Measurements from ENCODE around the gene TNN. TPM values are rescaled to one million over a fixed set of nuclear protein-coding genes. Genes with fewer than 3 reads are reported as not detected.

Gene TNN
- total RNA-seq, 5 donors from 2014 or later (not counting 1 experiment from before 2014, with no cell fraction given): not detected

DNA sequence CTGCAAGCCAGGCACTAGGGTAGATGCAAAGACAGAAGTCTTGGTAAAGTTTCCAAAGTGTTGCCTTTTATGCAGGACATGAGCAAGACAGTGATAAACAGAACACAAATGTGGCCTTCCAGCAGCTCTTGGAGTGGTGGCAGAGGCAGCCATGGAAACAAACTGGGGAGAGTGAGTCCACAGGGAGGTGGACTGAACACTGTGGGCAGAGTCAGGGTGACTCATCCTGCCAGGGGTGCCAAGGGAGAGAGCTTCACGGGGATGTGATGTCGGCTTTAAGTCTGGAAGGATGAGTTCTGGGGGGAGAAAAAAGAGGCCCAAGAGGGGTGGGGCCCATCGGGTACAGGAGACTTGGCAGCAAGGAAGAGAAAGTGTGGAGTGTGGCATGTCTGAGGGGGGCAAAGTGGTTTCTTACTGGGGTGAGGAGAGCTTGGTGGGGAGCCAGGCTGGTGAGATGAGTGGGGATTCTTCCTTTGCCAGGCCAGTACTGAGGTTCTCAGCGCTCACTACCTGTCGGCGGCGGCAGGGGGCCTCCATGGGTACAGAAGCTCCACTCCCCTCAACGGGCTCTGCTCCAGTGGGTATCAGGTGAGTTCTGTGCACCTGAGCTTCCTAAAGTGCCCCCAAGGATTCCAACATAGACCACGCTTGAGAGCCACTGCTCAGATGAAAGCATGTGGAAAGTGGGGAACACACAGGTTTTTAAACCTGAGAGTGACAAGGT is 83.1 kb downstream of the TNN start:
- WGBS (ENCODE audit: insufficient coverage): 81% methylated on average over 5 of the region's 9 CpGs
- peaks cover 2 to 39% of the 10 kb centered on the region in 2 experiments for H3K27me3 ChIP-seq (replicated peaks in 1 of 2; ENCODE audit: control insufficient read depth in 2 of 2, extremely low read depth in 1 of 2, insufficient read depth in 2 of 2, low read length in 1 of 2)
- ATAC-seq (replicated peaks in 1 of 4) (no peak), DNase-seq (no peak)
- peaks cover 4 to 10% of the 10 kb centered on the region in 2 experiments for H3K4me1 ChIP-seq (ENCODE audit: control insufficient read depth in 1 of 2, extremely low read depth in 1 of 2, insufficient read depth in 2 of 2, low read length in 2 of 2)
- H3K4me3 Mint-ChIP-seq: no peak overlapping the region
- H3K27me3 Mint-ChIP-seq: peaks cover 28 to 39% of the 10 kb centered on the region in 2 donors
- POLR2A ChIA-PET: interaction anchor here in 1 of 2 donors (0.6 kb wide), 1 partner anchor 12 kb away, joined by 3 read pairs; no protein-coding TSS in a partner anchor
- no peaks in the 10 kb centered on the region for H3K36me3 ChIP-seq (ENCODE audit: control insufficient read depth in 2 of 2, extremely low read depth in 1 of 2, insufficient read depth in 1 of 2, low read length in 1 of 2)
- H3K36me3 Mint-ChIP-seq: no peaks in the 10 kb centered on the region
- H3K27ac ChIP-seq (ENCODE audit: low read length): no peak overlapping the region
- no peaks in the 10 kb centered on the region for H3K9me3 ChIP-seq
- H3K4me3 ChIP-seq (ENCODE audit: control insufficient read depth in 1 of 2, extremely low read depth in 1 of 2, low read length in 1 of 2): no peak overlapping the region
- no peaks in the 10 kb centered on the region for H3K9me3 Mint-ChIP-seq
- CTCF ChIA-PET: interaction anchor here (0.6 to 8.4 kb wide), 25 partner anchors 8 to 924 kb away, joined by 3 to 237 read pairs (median 5); no protein-coding TSS in a partner anchor
- peaks cover 12 to 17% (median 16%) of the 10 kb centered on the region in 3 donors for H3K4me1 Mint-ChIP-seq
- H3K27ac Mint-ChIP-seq: no peak overlapping the region

DNA sequence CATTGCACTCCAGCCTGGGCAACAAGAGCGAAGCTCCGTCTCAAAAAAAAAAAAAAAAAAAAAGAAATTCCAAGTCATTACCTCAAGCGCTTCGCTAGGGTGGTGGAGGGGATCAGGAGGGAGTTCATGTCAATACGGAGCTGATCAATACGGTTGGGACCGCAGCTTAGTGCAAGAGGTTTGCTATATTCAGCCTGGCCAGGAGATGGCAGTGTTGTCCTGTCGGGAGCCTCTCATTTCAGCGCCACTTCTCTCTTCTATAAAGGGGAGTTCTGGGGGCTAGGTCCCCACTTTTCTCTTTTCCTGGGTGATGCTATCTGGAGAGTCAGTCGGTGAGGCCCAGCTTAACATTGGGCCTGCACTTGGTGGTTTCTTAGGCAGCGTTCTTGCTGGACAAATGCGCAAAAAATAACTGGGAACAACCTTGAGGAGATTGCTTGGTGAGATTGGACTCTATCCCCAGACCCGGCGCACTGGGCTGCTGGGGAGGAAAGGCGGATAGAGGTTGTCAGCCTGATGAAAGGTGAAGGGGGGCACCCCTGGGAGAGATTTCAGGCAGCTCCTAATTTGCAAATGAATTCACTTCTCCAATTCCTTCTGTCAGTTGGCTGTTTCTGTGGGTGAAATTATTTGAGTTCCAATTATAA is 84.5 kb downstream of the TNN start:
- ChIA-PET POLR2A (interaction anchor here in 1 of 2 donors (0.6 kb wide), 1 partner anchor 10 kb away, joined by 4 read pairs; no protein-coding TSS in a partner anchor), CTCF (interaction anchor here (0.6 to 8.4 kb wide), 75 partner anchors 9 to 1731 kb away, joined by 3 to 237 read pairs (median 4); partner anchors contain the start of gene MRPS14 (in 1 of the 2))
- peaks cover 26 to 38% of the 10 kb centered on the region in 2 donors for H3K27me3 Mint-ChIP-seq
- no peak overlapping the region for H3K4me3 Mint-ChIP-seq
- H3K27ac Mint-ChIP-seq: no peak overlapping the region
- H3K9me3 Mint-ChIP-seq: no peaks in the 10 kb centered on the region
- peaks cover 2 to 30% of the 10 kb centered on the region in 2 experiments for H3K27me3 ChIP-seq (replicated peaks in 1 of 2; ENCODE audit: control insufficient read depth in 2 of 2, extremely low read depth in 1 of 2, insufficient read depth in 2 of 2, low read length in 1 of 2)
- H3K9me3 ChIP-seq: no peaks in the 10 kb centered on the region
- no peaks in the 10 kb centered on the region for H3K36me3 ChIP-seq (ENCODE audit: control insufficient read depth in 2 of 2, extremely low read depth in 1 of 2, insufficient read depth in 1 of 2, low read length in 1 of 2)
- 16% methylated on average over 7 of the region's 15 CpGs for WGBS (ENCODE audit: insufficient coverage)
- no peak overlapping the region for H3K27ac ChIP-seq (ENCODE audit: low read length)
- ATAC-seq (replicated peaks in 1 of 4) (peak; percentile 60 to 80 (median 72)), DNase-seq (peak; percentile 18 to 83 (median 64))
- peaks cover 13 to 18% (median 15%) of the 10 kb centered on the region in 3 donors for H3K4me1 Mint-ChIP-seq
- H3K36me3 Mint-ChIP-seq: no peaks in the 10 kb centered on the region
- peaks cover 4 to 8% of the 10 kb centered on the region in 2 experiments for H3K4me1 ChIP-seq (ENCODE audit: control insufficient read depth in 1 of 2, extremely low read depth in 1 of 2, insufficient read depth in 2 of 2, low read length in 2 of 2)
- no peak overlapping the region for H3K4me3 ChIP-seq (ENCODE audit: control insufficient read depth in 1 of 2, extremely low read depth in 1 of 2, low read length in 1 of 2)

DNA sequence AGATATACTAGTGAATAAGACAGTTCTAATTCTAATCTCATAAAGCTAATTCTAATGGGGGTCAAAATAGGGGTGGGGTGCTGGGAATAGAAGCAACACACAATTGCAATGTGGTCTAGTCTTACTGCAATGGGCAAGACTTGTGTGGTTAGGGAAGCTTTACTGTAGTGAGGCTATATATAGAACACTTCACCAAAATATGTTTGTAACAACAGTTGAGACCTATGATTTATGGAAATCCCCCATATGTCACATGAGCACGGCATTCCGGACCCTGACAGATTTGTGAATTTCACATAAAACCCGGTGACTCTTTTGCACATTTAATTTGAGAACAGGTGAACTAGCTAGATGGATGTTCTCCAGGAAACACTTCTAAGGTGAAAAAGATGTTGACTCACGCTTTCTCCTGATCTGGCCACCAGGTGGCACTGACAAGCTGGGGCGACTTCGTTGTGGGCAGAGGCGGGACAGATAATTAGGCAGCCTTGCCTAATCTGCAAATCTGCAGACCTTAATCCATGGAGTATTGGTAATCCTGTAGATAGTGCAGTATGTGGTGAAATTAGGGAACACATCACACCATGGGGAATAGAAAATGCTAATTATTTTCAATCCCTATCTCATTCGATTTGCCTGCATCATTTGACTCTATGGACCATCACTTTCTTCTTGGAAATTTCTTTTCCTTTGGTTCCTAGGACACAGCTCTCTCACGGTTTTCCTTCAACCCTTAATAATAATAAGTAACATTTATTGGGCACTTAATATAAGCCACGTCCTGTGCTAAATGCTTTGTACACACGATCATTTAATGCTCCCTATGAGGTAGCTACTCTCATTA is 87.2 kb downstream of the TNN start:
- DNase-seq: peak; percentile 41 to 84 (median 70)
- H3K9me3 ChIP-seq: no peaks in the 10 kb centered on the region
- ChIA-PET POLR2A (interaction anchor here in 1 of 2 donors (0.8 kb wide), 1 partner anchor 164 kb away, joined by 5 read pairs; no protein-coding TSS in a partner anchor), CTCF (interaction anchor here (0.6 to 4.4 kb wide), 37 partner anchors 8 to 920 kb away, joined by 3 to 126 read pairs (median 4); no protein-coding TSS in a partner anchor)
- H3K4me1 Mint-ChIP-seq: peaks cover 15 to 21% (median 20%) of the 10 kb centered on the region in 3 donors
- peaks cover 2 to 25% of the 10 kb centered on the region in 2 experiments for H3K27me3 ChIP-seq (replicated peaks in 1 of 2; ENCODE audit: control insufficient read depth in 2 of 2, extremely low read depth in 1 of 2, insufficient read depth in 2 of 2, low read length in 1 of 2)
- H3K4me3 Mint-ChIP-seq: no peak overlapping the region
- no peak overlapping the region for H3K27ac Mint-ChIP-seq
- H3K9me3 Mint-ChIP-seq: no peaks in the 10 kb centered on the region
- 0% methylated on average over 4 of the region's 11 CpGs for WGBS (ENCODE audit: insufficient coverage)
- peak; percentile 57 to 67 (median 62) for ATAC-seq (replicated peaks in 1 of 4)
- peaks cover 0 to 18% of the 10 kb centered on the region in 2 donors for H3K36me3 ChIP-seq (ENCODE audit: control insufficient read depth in 2 of 2, extremely low read depth in 1 of 2, insufficient read depth in 1 of 2, low read length in 1 of 2)
- no peak overlapping the region for H3K4me3 ChIP-seq (ENCODE audit: control insufficient read depth in 1 of 2, extremely low read depth in 1 of 2, low read length in 1 of 2)
- peaks cover 8% of the 10 kb centered on the region for H3K36me3 Mint-ChIP-seq
- H3K27ac ChIP-seq (ENCODE audit: low read length): no peak overlapping the region
- peaks cover 26 to 36% of the 10 kb centered on the region in 2 donors for H3K27me3 Mint-ChIP-seq
- peaks cover 4 to 8% of the 10 kb centered on the region in 2 experiments for H3K4me1 ChIP-seq (ENCODE audit: control insufficient read depth in 1 of 2, extremely low read depth in 1 of 2, insufficient read depth in 2 of 2, low read length in 2 of 2)

DNA sequence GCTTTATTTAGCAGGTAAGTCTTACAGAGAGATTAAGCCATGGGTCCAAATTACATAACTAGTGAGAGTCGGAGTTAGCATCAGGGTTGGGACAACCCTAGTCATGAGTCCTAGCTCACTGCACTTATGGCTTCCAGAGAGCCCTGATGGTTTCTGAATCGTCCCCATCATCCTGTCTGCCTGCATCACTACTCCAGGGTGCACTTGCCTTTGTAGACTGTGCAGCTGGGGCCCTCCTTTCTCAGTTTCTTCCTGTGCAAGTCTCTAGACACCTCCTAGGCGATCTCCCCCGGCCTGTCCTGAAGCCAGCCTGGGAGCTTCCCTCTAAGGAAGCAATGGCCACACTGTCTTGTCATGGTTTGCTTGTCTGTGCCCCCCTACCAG is 87.8 kb downstream of the TNN start:
- DNase-seq: no peak
- peaks cover 25 to 33% of the 10 kb centered on the region in 2 donors for H3K27me3 Mint-ChIP-seq
- no peak overlapping the region for H3K27ac Mint-ChIP-seq
- H3K4me3 Mint-ChIP-seq: no peak overlapping the region
- ChIA-PET POLR2A (interaction anchor here in 1 of 2 donors (0.8 kb wide), 1 partner anchor 163 kb away, joined by 5 read pairs; no protein-coding TSS in a partner anchor), CTCF (interaction anchor here (0.7 to 4.4 kb wide), 31 partner anchors 9 to 919 kb away, joined by 3 to 126 read pairs (median 4); no protein-coding TSS in a partner anchor)
- peaks cover 14% of the 10 kb centered on the region for H3K36me3 Mint-ChIP-seq
- H3K4me3 ChIP-seq (ENCODE audit: control insufficient read depth in 1 of 2, extremely low read depth in 1 of 2, low read length in 1 of 2): no peak overlapping the region
- peak in 1 of 4 experiments; percentile 32 for ATAC-seq (replicated peaks in 1 of 4)
- H3K27ac ChIP-seq (ENCODE audit: low read length): no peak overlapping the region
- H3K4me1 Mint-ChIP-seq: peaks cover 15 to 21% (median 20%) of the 10 kb centered on the region in 3 donors
- peaks cover 0 to 25% of the 10 kb centered on the region in 2 donors for H3K36me3 ChIP-seq (ENCODE audit: control insufficient read depth in 2 of 2, extremely low read depth in 1 of 2, insufficient read depth in 1 of 2, low read length in 1 of 2)
- H3K4me1 ChIP-seq (ENCODE audit: control insufficient read depth in 1 of 2, extremely low read depth in 1 of 2, insufficient read depth in 2 of 2, low read length in 2 of 2): peaks cover 4 to 8% of the 10 kb centered on the region in 2 experiments
- no peaks in the 10 kb centered on the region for H3K9me3 ChIP-seq
- peaks cover 2 to 23% of the 10 kb centered on the region in 2 experiments for H3K27me3 ChIP-seq (replicated peaks in 1 of 2; ENCODE audit: control insufficient read depth in 2 of 2, extremely low read depth in 1 of 2, insufficient read depth in 2 of 2, low read length in 1 of 2)
- no peaks in the 10 kb centered on the region for H3K9me3 Mint-ChIP-seq
- WGBS (ENCODE audit: insufficient coverage): 64% methylated on average over 4 of the region's 4 CpGs

DNA sequence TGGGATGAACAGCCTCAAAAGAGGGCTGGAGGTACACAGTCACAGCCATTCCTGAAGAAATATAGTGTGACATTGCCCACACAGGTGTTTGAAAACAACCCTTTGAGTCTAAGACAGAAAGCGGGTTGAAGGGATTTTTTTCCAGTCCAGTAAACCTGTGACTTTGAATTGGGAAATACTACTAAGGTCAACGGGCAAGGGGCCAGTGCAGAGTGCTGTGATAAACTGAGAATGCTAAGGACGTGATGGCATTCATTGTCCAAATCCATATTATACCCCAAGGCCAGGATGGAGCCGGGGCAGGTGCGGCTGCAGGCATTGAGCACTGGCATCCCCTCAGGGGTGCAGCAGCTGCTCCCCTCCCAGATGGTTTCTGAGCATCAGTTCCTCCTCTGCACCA is 88.3 kb downstream of the TNN start:
- 100% methylated on average over 2 of the region's 5 CpGs for WGBS (ENCODE audit: insufficient coverage)
- Histone ChIP-seq H3K4me1 (ENCODE audit: control insufficient read depth in 1 of 2, extremely low read depth in 1 of 2, insufficient read depth in 2 of 2, low read length in 2 of 2) (peaks cover 4 to 8% of the 10 kb centered on the region in 2 experiments), H3K9me3 (no peaks in the 10 kb centered on the region), H3K36me3 (ENCODE audit: control insufficient read depth in 2 of 2, extremely low read depth in 1 of 2, insufficient read depth in 1 of 2, low read length in 1 of 2) (peaks cover 0 to 29% of the 10 kb centered on the region in 2 donors), H3K27me3 (replicated peaks in 1 of 2; ENCODE audit: control insufficient read depth in 2 of 2, extremely low read depth in 1 of 2, insufficient read depth in 2 of 2, low read length in 1 of 2) (peaks cover 2 to 18% of the 10 kb centered on the region in 2 experiments), H3K4me3 (ENCODE audit: control insufficient read depth in 1 of 2, extremely low read depth in 1 of 2, low read length in 1 of 2) (no peak overlapping the region), H3K27ac (ENCODE audit: low read length) (no peak overlapping the region)
- DNase-seq (no peak), ATAC-seq (replicated peaks in 1 of 4) (no peak)
- H3K4me1 Mint-ChIP-seq: peaks cover 15 to 26% (median 20%) of the 10 kb centered on the region in 3 donors
- ChIA-PET CTCF (interaction anchor here (0.6 to 4.4 kb wide), 20 partner anchors 9 to 916 kb away, joined by 3 to 126 read pairs (median 4); no protein-coding TSS in a partner anchor), POLR2A (interaction anchor here (0.5 to 0.8 kb wide), 2 partner anchors 159 to 163 kb away, joined by 3 to 5 read pairs; no protein-coding TSS in a partner anchor)
- H3K27me3 Mint-ChIP-seq: peaks cover 22 to 29% of the 10 kb centered on the region in 2 donors
- H3K36me3 Mint-ChIP-seq: peaks cover 19% of the 10 kb centered on the region
- no peaks in the 10 kb centered on the region for H3K9me3 Mint-ChIP-seq
- H3K4me3 Mint-ChIP-seq: no peak overlapping the region
- no peak overlapping the region for H3K27ac Mint-ChIP-seq

Data from T-cell (primary cell).